ENCODE results near the gene GPS2. TPM values are rescaled to one million over a fixed set of nuclear protein-coding genes. Genes with fewer than 3 reads are reported as not detected.

GPS2 gene
- total RNA-seq, 1 donor from 2014 or later = 56.8 TPM

DNA sequence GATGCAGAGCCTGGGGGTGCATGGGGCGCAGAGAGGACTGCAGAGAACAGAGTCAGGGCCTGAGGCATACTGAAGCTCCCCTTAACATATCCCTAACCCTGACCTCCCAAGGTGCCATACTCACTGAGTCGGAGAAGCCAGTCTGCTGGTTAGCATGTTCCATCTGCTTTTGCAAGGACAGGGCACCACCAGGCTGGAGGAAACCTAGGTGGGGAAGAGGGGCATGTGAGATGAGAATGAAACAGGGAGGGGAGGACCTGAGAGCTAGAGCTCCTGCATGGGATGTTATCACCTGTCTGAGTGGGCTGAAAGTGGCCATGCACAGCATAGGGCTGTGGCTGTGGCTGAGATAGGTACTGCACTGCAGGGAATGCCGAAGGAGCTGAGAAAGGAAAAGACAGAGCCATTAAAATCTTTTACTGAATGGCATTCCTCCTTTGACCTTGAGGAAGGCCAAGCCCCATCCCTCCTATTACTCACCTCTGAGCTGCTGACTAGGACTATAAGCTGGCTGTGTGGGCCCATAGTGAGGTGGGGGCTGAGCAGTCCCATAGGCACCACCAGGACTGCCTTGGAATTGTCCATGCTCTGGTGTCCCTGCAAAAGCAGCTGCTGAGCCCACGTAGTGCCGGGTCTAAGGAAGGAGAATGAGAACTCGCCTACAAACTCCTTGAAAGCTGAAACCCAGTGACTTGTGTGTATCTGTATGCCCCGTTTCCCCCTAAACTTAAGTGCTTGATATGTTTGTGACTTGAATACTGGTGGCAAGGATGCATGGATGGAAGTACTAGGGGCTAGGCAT is 1.9 kb downstream of the GPS2 start:
- DNase-seq (ENCODE audit: low spot score) = no peak
- H3K27me3 Mint-ChIP-seq (ENCODE audit: unreplicated experiment) = peaks cover 22% of the 10 kb centered on the region
- peaks cover 52% of the 10 kb centered on the region for H3K36me3 Mint-ChIP-seq (ENCODE audit: low read depth, unreplicated experiment)
- peaks cover 50% of the 10 kb centered on the region for H3K4me1 Mint-ChIP-seq (ENCODE audit: unreplicated experiment)
- TF ChIP-seq, protein P1, sequence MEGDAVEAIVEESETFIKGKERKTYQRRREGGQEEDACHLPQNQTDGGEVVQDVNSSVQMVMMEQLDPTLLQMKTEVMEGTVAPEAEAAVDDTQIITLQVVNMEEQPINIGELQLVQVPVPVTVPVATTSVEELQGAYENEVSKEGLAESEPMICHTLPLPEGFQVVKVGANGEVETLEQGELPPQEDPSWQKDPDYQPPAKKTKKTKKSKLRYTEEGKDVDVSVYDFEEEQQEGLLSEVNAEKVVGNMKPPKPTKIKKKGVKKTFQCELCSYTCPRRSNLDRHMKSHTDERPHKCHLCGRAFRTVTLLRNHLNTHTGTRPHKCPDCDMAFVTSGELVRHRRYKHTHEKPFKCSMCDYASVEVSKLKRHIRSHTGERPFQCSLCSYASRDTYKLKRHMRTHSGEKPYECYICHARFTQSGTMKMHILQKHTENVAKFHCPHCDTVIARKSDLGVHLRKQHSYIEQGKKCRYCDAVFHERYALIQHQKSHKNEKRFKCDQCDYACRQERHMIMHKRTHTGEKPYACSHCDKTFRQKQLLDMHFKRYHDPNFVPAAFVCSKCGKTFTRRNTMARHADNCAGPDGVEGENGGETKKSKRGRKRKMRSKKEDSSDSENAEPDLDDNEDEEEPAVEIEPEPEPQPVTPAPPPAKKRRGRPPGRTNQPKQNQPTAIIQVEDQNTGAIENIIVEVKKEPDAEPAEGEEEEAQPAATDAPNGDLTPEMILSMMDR (IDR thresholded peaks at IDR 0.05; ENCODE audit: unreplicated experiment) = peak; percentile 22
- no peaks in the 10 kb centered on the region for H3K9me3 Mint-ChIP-seq (ENCODE audit: unreplicated experiment)
- no peak overlapping the region for H3K27ac Mint-ChIP-seq (ENCODE audit: unreplicated experiment)
- H3K4me3 Mint-ChIP-seq (ENCODE audit: unreplicated experiment) = peak overlapping the region; percentile 92

DNA sequence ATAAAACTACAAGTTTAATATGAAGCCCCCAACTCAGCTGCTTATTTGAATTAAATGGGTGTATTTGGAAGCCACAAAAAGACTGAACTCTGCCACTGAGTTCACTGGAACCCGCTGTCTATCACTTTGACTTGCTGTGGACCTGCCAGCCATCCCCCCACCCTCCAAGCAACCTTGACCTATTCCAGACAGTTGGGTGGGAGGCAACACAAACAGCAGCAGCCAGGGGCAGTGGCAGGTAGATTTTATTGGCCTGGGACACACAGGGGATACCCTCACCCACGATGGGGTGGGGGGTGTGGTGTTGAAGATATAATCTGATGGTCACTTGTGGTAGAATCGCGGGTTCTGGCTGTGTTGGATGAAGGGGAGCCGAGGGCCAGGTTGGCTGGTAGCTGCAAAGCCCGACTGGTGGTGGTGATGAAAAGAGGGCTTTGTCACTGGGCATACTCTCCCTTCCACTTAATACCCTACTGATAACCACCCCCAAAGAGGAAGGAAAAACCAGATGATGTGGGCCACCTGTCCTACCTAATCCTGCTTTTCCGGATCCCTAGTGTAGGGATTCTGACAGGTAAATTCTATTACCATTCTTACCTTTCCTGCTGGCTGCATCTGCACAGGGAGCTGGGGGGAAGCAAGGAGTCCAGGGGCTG is 2.6 kb downstream of the GPS2 start:
- Mint-ChIP-seq H3K9me3 (ENCODE audit: unreplicated experiment) (no peaks in the 10 kb centered on the region), H3K4me3 (ENCODE audit: unreplicated experiment) (peak overlapping the region; percentile 69), H3K27me3 (ENCODE audit: unreplicated experiment) (peaks cover 22% of the 10 kb centered on the region), H3K36me3 (ENCODE audit: low read depth, unreplicated experiment) (peaks cover 52% of the 10 kb centered on the region), H3K4me1 (ENCODE audit: unreplicated experiment) (peaks cover 46% of the 10 kb centered on the region), H3K27ac (ENCODE audit: unreplicated experiment) (peak overlapping the region; percentile 74)
- TF ChIP-seq, protein P1 (IDR thresholded peaks at IDR 0.05; ENCODE audit: unreplicated experiment) = no peak
- no peak for DNase-seq (ENCODE audit: low spot score)

DNA sequence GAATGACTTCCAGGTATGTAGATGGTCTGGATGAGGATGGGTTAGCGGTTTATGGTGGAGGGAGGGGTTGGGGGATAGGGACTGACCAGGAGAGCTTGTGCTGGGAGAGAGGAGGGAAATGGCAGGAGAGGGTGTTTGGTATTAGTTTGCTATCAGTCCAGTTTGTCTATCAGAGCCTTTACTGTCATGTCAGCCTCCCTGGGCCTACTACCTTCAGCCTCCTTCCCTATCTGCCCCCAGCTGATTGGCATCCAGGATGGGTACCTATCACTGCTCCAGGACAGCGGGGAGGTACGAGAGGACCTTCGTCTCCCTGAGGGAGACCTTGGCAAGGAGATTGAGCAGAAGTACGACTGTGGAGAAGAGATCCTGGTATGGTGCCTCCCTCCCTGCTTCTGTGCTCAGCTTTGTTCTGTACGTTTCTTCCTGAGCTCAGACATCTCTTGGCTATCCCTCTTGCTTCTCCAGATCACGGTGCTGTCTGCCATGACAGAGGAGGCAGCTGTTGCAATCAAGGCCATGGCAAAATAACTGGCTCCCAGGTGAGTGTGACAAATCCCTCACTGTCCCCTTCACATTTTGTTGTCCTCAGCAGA is 4.0 kb downstream of the GPS2 start:
- Mint-ChIP-seq H3K4me3 (ENCODE audit: unreplicated experiment) (peak overlapping the region; percentile 96), H3K36me3 (ENCODE audit: low read depth, unreplicated experiment) (peaks cover 49% of the 10 kb centered on the region), H3K4me1 (ENCODE audit: unreplicated experiment) (peaks cover 44% of the 10 kb centered on the region), H3K27me3 (ENCODE audit: unreplicated experiment) (peaks cover 24% of the 10 kb centered on the region), H3K9me3 (ENCODE audit: unreplicated experiment) (no peaks in the 10 kb centered on the region), H3K27ac (ENCODE audit: unreplicated experiment) (peak overlapping the region; percentile 72)
- TF ChIP-seq, protein P1 (IDR thresholded peaks at IDR 0.05; ENCODE audit: unreplicated experiment) = no peak
- DNase-seq (ENCODE audit: low spot score) = no peak

DNA sequence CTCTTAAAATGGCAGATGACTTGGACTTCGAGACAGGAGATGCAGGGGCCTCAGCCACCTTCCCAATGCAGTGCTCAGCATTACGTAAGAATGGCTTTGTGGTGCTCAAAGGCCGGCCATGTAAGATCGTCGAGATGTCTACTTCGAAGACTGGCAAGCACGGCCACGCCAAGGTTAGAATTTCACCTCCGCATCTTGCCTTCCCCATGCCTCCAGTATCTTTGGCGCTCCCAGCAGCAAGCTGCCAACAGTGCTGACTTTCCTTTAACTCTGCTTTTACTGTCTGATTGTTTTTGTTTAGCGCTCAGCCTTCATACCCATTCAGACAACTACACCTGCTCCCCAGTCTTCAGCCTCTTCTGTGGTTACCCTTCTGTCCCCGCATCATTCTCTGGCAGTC is 5.5 kb downstream of the GPS2 start:
- Mint-ChIP-seq H3K27ac (ENCODE audit: unreplicated experiment) (peak overlapping the region; percentile 72), H3K27me3 (ENCODE audit: unreplicated experiment) (peaks cover 25% of the 10 kb centered on the region), H3K36me3 (ENCODE audit: low read depth, unreplicated experiment) (peaks cover 49% of the 10 kb centered on the region)

More for the DNA sequence above, 5.5 kb downstream of the GPS2 start:
- Mint-ChIP-seq H3K4me3 (ENCODE audit: unreplicated experiment) (peak overlapping the region; percentile 96), H3K4me1 (ENCODE audit: unreplicated experiment) (peaks cover 44% of the 10 kb centered on the region), H3K9me3 (ENCODE audit: unreplicated experiment) (no peaks in the 10 kb centered on the region)
- TF ChIP-seq, protein P1 (IDR thresholded peaks at IDR 0.05; ENCODE audit: unreplicated experiment) = no peak
- no peak for DNase-seq (ENCODE audit: low spot score)

Measured in endothelial cell (in vitro differentiated cells).